ENCODE results near the gene RFX2.

The RFX2 gene

GRCh38 chr19:6074709-6075403 lies 35.4 kb downstream of the RFX2 start:
- no peak for ATAC-seq

GRCh38 chr19:6073858-6074708 lies 36.2 kb downstream of the RFX2 start:
- ATAC-seq, result no peak
- TF ChIP-seq CSRNP3 (CRISPR knock-in tag; IDR thresholded peaks at IDR 0.05), result no peak
- no peak for TF ChIP-seq TSHZ2 (CRISPR knock-in tag; IDR thresholded peaks at IDR 0.05)
- TF ChIP-seq ZNF70 (CRISPR knock-in tag; IDR thresholded peaks at IDR 0.05), result no peak
- no peak for TF ChIP-seq ARNTL (CRISPR knock-in tag; IDR thresholded peaks at IDR 0.05; ENCODE audit: borderline replicate concordance, low read depth)
- TF ChIP-seq ZNF8 (CRISPR knock-in tag; IDR thresholded peaks at IDR 0.05), result no peak
- no peak for TF ChIP-seq POU6F1 (CRISPR knock-in tag; IDR thresholded peaks at IDR 0.05; ENCODE audit: borderline replicate concordance, low read depth)
- no peak for TF ChIP-seq ZC3H10 (CRISPR knock-in tag; IDR thresholded peaks at IDR 0.05)
- TF ChIP-seq GLIS3 (CRISPR knock-in tag; IDR thresholded peaks at IDR 0.05), result no peak

More at GRCh38 chr19:6074709-6075403, 35.4 kb downstream of the RFX2 start:
- no peak for TF ChIP-seq SNAI2 (CRISPR knock-in tag; IDR thresholded peaks at IDR 0.05)
- TF ChIP-seq TSHZ2 (CRISPR knock-in tag; IDR thresholded peaks at IDR 0.05), result no peak
- no peak for TF ChIP-seq ZFP3 (CRISPR knock-in tag; IDR thresholded peaks at IDR 0.05)
- TF ChIP-seq PATZ1 (CRISPR knock-in tag; IDR thresholded peaks at IDR 0.05; ENCODE audit: borderline replicate concordance), result no peak
- TF ChIP-seq ZNF565 (CRISPR knock-in tag; conservative IDR thresholded peaks at IDR 0.05; ENCODE audit: low read depth), result no peak
- no peak for TF ChIP-seq PPARA (CRISPR knock-in tag; IDR thresholded peaks at IDR 0.05; ENCODE audit: borderline replicate concordance)
- no peak for TF ChIP-seq CSDC2 (CRISPR knock-in tag; IDR thresholded peaks at IDR 0.05)
- TF ChIP-seq ESRRG (CRISPR knock-in tag; IDR thresholded peaks at IDR 0.05), result no peak
- no peak for TF ChIP-seq TOX (CRISPR knock-in tag; IDR thresholded peaks at IDR 0.05; ENCODE audit: borderline replicate concordance)
- no peak for TF ChIP-seq OSR1 (CRISPR knock-in tag; IDR thresholded peaks at IDR 0.05)
- no peak for TF ChIP-seq RARB (CRISPR knock-in tag; IDR thresholded peaks at IDR 0.05)
- no peak for TF ChIP-seq BACH2 (CRISPR knock-in tag; IDR thresholded peaks at IDR 0.05; ENCODE audit: borderline replicate concordance)
- no peak for TF ChIP-seq ZNF8 (CRISPR knock-in tag; IDR thresholded peaks at IDR 0.05)
- TF ChIP-seq ZC3H10 (CRISPR knock-in tag; IDR thresholded peaks at IDR 0.05), result no peak
- no peak for TF ChIP-seq ARNTL (CRISPR knock-in tag; IDR thresholded peaks at IDR 0.05; ENCODE audit: borderline replicate concordance, low read depth)
- no peak for TF ChIP-seq ZFP30 (CRISPR knock-in tag; IDR thresholded peaks at IDR 0.05)
- TF ChIP-seq TCF4 (CRISPR knock-in tag; IDR thresholded peaks at IDR 0.05; ENCODE audit: borderline replicate concordance), result no peak
- TF ChIP-seq CREB5 (CRISPR knock-in tag; IDR thresholded peaks at IDR 0.05; ENCODE audit: low read depth), result no peak
